Peyer's patch (tissue), 4 donors: ENCODE results near the gene NOTCH4.

Source experiments
- POLR2A ChIP-seq, 2 donors: fragments of 450-650 bp; IDR thresholded peaks; one replicate each; pipeline ENCODE4 v1.5.1; 2017; ENCODE audit warnings: antibody characterized with exemption in 2 of 2, mild to moderate bottlenecking in 2 of 2, moderate library complexity in 2 of 2
- TF ChIP-seq, protein P1 (sequence below), 6 experiments: fragments of 450-650 bp in 4 of 6; fragments of 200-600 bp in 2 of 6; sonication (generic) in 1 of 6; IDR thresholded peaks; one replicate each; pipeline ENCODE4 v1.5.1; 2017 to 2019; ENCODE audit warnings: antibody characterized with exemption in 6 of 6, mild to moderate bottlenecking in 3 of 6, moderate library complexity in 1 of 6

DNA sequence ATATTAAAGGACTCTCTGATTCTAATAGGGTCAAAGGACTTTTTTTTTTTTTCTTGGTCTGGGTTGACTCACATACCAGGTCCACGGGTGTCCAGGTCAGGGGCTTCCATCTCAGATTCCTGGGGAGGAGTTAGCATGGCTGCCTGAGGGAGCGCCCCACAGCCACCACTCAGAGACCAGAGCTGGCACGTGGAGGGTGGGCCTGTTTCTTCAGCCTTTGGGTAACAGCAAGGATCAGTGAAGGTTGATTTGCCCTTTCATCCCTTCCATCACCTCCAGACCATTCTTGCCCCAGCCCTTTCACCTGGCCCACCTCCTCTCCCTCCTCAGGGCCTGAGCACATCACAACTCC, 25.5 kb downstream of the NOTCH4 start:
- TF ChIP-seq, protein P1, sequence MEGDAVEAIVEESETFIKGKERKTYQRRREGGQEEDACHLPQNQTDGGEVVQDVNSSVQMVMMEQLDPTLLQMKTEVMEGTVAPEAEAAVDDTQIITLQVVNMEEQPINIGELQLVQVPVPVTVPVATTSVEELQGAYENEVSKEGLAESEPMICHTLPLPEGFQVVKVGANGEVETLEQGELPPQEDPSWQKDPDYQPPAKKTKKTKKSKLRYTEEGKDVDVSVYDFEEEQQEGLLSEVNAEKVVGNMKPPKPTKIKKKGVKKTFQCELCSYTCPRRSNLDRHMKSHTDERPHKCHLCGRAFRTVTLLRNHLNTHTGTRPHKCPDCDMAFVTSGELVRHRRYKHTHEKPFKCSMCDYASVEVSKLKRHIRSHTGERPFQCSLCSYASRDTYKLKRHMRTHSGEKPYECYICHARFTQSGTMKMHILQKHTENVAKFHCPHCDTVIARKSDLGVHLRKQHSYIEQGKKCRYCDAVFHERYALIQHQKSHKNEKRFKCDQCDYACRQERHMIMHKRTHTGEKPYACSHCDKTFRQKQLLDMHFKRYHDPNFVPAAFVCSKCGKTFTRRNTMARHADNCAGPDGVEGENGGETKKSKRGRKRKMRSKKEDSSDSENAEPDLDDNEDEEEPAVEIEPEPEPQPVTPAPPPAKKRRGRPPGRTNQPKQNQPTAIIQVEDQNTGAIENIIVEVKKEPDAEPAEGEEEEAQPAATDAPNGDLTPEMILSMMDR (IDR thresholded peaks at IDR 0.05) = no peak
- TF ChIP-seq POLR2A (IDR thresholded peaks at IDR 0.05) = no peak
